Measurements from ENCODE around the gene SHB. TPM values are rescaled to one million over a fixed set of nuclear protein-coding genes. Genes with fewer than 3 reads are reported as not detected.

SHB gene
- total RNA-seq, 1 donor from 2014 or later = 0.44 TPM

DNA sequence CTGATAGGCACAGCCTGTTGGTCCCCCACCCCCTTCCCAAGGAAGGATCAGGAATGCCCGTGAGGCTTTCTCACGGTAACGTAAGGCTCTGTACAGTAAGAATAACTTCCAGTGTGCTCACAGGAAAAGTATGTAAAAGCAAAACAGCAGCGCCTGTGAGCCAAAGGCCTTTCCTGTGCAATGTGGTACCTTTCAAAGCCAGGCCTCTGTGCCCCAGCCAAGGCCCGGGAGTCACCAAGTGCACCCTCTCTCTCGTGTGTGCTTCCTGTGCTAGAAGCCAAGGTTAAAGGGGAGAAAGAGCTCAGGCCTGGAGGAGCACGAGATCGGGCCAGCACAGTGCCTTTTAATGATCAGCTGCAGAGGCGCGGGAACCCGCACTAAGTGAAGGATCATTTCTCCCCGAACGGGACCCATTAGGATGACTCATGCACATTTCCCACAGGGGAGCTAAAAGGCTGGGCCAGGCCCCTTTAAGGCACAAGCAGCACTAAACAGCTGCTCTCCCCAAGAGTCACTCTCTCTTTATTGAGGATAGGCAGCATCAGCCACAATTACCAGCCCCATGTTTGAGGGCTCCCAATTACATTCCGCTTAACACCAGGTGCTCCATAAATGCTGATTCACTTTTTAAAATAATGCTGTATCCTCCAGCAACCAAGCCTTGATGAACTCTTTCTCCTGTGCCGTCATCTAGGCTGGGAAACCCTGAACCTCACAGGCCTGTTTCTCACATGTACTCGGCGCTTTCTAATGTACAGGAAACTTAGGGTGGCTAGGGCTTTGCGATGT lies 42.8 kb downstream of the SHB start:
- no peak overlapping the region for H3K4me3 Mint-ChIP-seq
- no peak for DNase-seq
- no peak for ATAC-seq (ENCODE audit: low read depth)
- intact Hi-C loops (cut with micrococcal nuclease) = no loop called here
- POLR2A ChIA-PET = no interaction called here
- H3K27ac Mint-ChIP-seq = no peak overlapping the region
- no peaks in the 10 kb centered on the region for H3K36me3 Mint-ChIP-seq (ENCODE audit: low read depth)
- CTCF ChIA-PET = no interaction called here
- no peaks in the 10 kb centered on the region for H3K27me3 Mint-ChIP-seq
- H3K9me3 Mint-ChIP-seq = no peaks in the 10 kb centered on the region
- peaks cover 6% of the 10 kb centered on the region for H3K4me1 Mint-ChIP-seq
- TF ChIP-seq, protein P1, sequence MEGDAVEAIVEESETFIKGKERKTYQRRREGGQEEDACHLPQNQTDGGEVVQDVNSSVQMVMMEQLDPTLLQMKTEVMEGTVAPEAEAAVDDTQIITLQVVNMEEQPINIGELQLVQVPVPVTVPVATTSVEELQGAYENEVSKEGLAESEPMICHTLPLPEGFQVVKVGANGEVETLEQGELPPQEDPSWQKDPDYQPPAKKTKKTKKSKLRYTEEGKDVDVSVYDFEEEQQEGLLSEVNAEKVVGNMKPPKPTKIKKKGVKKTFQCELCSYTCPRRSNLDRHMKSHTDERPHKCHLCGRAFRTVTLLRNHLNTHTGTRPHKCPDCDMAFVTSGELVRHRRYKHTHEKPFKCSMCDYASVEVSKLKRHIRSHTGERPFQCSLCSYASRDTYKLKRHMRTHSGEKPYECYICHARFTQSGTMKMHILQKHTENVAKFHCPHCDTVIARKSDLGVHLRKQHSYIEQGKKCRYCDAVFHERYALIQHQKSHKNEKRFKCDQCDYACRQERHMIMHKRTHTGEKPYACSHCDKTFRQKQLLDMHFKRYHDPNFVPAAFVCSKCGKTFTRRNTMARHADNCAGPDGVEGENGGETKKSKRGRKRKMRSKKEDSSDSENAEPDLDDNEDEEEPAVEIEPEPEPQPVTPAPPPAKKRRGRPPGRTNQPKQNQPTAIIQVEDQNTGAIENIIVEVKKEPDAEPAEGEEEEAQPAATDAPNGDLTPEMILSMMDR (IDR thresholded peaks at IDR 0.05) = no peak

DNA sequence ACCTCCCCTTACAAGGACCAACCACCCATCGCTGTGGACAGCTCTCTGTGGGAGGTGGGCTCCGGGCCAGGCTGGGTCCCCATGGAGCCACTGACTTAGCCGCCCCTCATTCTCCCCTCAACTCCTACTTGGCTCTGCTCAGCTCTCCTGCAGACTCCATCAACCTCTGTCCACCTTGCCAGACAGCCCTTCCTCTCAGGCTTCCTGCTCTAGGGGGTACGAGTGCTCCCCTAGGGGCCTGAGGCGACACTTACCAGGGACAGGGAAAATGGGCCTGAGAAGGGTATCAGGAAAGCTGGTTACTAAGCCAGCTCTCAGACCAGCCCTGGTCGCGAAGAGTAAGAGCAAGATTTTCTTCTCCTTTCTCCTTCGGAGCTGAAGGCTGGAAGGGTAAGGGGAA lies 43.9 kb downstream of the SHB start:
- no peak overlapping the region for H3K4me3 Mint-ChIP-seq
- no peak for DNase-seq
- TF ChIP-seq, protein P1 (IDR thresholded peaks at IDR 0.05) = no peak
- H3K4me1 Mint-ChIP-seq = peaks cover 4% of the 10 kb centered on the region
- ChIA-PET POLR2A (no interaction called here), CTCF (no interaction called here)
- ATAC-seq (ENCODE audit: low read depth) = no peak
- no peaks in the 10 kb centered on the region for H3K9me3 Mint-ChIP-seq
- no peak overlapping the region for H3K27ac Mint-ChIP-seq
- H3K36me3 Mint-ChIP-seq (ENCODE audit: low read depth) = no peaks in the 10 kb centered on the region
- intact Hi-C loops (cut with micrococcal nuclease) = no loop called here
- H3K27me3 Mint-ChIP-seq = no peaks in the 10 kb centered on the region

DNA sequence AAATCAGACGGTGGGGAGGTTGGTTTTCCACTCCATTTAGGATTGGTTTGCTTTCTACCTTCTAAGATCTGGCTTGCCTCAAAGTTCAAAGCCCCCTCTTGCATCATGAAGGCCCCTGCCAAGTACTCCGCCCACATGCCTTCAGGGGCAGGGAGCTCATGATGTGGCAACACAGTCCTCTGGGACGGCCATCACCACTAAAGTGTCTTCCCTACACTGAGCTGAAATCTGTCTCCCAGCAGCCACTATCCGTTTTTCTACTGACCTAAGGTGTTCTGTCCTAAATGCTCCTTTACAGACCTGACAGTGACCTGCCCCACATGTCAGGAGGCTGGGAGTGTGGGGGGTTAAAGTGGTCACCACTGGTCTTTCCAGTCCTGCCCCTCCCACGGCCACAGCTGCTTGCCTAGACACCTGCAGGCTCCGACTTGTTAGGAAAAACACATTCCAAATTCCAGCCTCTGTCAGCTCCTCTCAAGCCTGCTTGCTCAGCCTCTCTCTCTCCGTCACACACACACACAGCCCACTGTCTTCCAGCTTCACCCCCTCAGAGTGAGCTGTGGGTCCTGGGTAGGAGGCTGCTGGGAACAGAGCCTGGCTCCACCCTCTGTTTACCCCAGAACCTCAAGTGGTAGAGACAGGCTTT lies 44.9 kb downstream of the SHB start:
- DNase-seq (no peak), ATAC-seq (ENCODE audit: low read depth) (no peak)
- TF ChIP-seq, protein P1 (IDR thresholded peaks at IDR 0.05) = no peak
- intact Hi-C loops (cut with micrococcal nuclease) = no loop called here
- CTCF ChIA-PET = no interaction called here
- POLR2A ChIA-PET = no interaction called here
- Mint-ChIP-seq H3K27me3 (no peaks in the 10 kb centered on the region), H3K27ac (no peak overlapping the region), H3K4me1 (no peaks in the 10 kb centered on the region), H3K36me3 (ENCODE audit: low read depth) (no peaks in the 10 kb centered on the region), H3K9me3 (no peaks in the 10 kb centered on the region), H3K4me3 (no peak overlapping the region)

DNA sequence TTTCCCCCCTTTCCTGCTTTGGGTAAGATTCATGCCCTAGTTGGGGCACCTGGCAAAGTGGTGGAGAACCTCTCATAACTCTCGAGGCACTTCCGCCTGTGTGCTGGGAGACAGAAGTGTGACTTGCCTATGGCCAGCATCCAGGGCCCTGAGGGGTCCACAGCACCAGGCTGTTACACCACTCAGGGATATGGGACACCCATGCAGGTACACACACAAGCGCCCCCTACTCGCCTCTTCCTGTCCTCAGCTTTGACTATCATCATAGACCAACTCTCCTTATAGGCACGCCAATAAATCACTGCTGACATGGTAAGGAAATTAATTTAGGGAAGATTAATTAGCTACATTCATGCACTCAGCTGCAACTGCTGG lies 45.4 kb downstream of the SHB start:
- intact Hi-C loops (cut with micrococcal nuclease) = no loop called here
- H3K27ac Mint-ChIP-seq = no peak overlapping the region
- no peaks in the 10 kb centered on the region for H3K36me3 Mint-ChIP-seq (ENCODE audit: low read depth)
- H3K9me3 Mint-ChIP-seq = no peaks in the 10 kb centered on the region
- CTCF ChIA-PET = no interaction called here
- H3K4me3 Mint-ChIP-seq = no peak overlapping the region
- DNase-seq (no peak), ATAC-seq (ENCODE audit: low read depth) (no peak)
- POLR2A ChIA-PET = no interaction called here
- H3K4me1 Mint-ChIP-seq = no peaks in the 10 kb centered on the region
- no peaks in the 10 kb centered on the region for H3K27me3 Mint-ChIP-seq
- TF ChIP-seq, protein P1 (IDR thresholded peaks at IDR 0.05) = no peak

DNA sequence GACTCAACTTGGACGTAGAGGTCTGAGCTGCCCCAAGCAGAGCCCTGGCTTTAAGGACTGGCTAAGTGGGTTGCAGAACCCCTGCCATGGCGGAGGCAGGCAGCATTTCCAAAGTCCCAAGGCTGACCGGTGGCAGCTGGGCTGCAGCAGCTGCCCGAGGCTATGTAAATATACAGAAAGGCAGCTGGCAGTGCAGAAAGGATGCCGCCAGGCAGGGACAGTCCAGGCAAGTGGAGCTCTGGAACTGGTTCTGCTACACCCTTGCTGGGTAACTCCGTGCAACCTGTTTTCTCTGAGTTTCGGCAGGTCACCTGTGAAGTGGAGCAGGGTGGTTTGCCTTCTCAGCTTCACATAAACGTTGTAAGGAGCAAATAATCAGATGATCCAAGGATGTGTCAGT lies 46.0 kb downstream of the SHB start:
- ChIA-PET POLR2A (no interaction called here), CTCF (no interaction called here)
- no peak overlapping the region for H3K4me3 Mint-ChIP-seq
- ATAC-seq (ENCODE audit: low read depth) = no peak
- no peaks in the 10 kb centered on the region for H3K9me3 Mint-ChIP-seq
- H3K27me3 Mint-ChIP-seq = no peaks in the 10 kb centered on the region
- H3K36me3 Mint-ChIP-seq (ENCODE audit: low read depth) = no peaks in the 10 kb centered on the region
- TF ChIP-seq, protein P1 (IDR thresholded peaks at IDR 0.05) = no peak
- H3K4me1 Mint-ChIP-seq = no peaks in the 10 kb centered on the region
- no peak for DNase-seq
- no peak overlapping the region for H3K27ac Mint-ChIP-seq
- intact Hi-C loops (cut with micrococcal nuclease) = no loop called here
